Activated B cell treated with CpG ODN at 0.5 μM for 24 hours (primary cell): ENCODE results near the gene TBL2. TPM values are rescaled to one million over a fixed set of nuclear protein-coding genes. Genes with fewer than 3 reads are reported as not detected.
"Not testable (repeated sequence)": the region's sequence is repeated elsewhere in the genome, so short reads cannot be mapped to it uniquely, and the experiment has no call there.

ENCODE experiments used
- ATAC-seq: fragments of 200-7000 bp; cut with Tn5 transposase; one replicate; pipeline ENCODE4 v1.10.0; 2021; ENCODE audit warnings: low read depth, mild to moderate bottlenecking, moderate library complexity
- CTCF ChIA-PET: fragments of 350-600 bp; sonication (Branson Sonifier 250); formaldehyde crosslinking; loops from one replicate; lab custom pipeline; 2021; ENCODE audit warnings: antibody characterized with exemption; lab: Charles Lee
- POLR2A ChIA-PET: fragments of 350-600 bp; sonication (Branson Sonifier 250); formaldehyde crosslinking; loops from one replicate; lab custom pipeline; 2021; ENCODE audit warnings: antibody characterized with exemption; lab: Charles Lee
- DNase-seq: peaks from one replicate; pipeline ENCODE4 v3.0.0; 2022
- H3K27ac Mint-ChIP-seq: one replicate; pipeline ENCODE4 v1.8.0; 2020; ENCODE audit warnings: mixed read lengths
- H3K27me3 Mint-ChIP-seq: one replicate; pipeline ENCODE4 v1.8.0; 2021; ENCODE audit warnings: mixed read lengths
- H3K36me3 Mint-ChIP-seq: one replicate; pipeline ENCODE4 v1.8.0; 2021; ENCODE audit warnings: low read depth, mixed read lengths
- H3K4me1 Mint-ChIP-seq: one replicate; pipeline ENCODE4 v1.8.0; 2021; ENCODE audit warnings: mixed read lengths
- H3K4me3 Mint-ChIP-seq: one replicate; pipeline ENCODE4 v1.8.0; 2020; ENCODE audit warnings: mild to moderate bottlenecking, mixed read lengths
- H3K9me3 Mint-ChIP-seq: one replicate; pipeline ENCODE4 v1.8.0; 2020; ENCODE audit warnings: mixed read lengths
- intact Hi-C: fragments of 100-400 bp; cut with micrococcal nuclease; formaldehyde crosslinking; loops from one replicate; pipeline ENCODE4 v1.15.1; 2024
- total RNA-seq: library from RNA; stranded (reverse); gene quantifications from 2 replicates; pipeline ENCODE4 v1.2.3, GENCODE V29; 2022
- TF ChIP-seq, protein P1 (sequence below): fragments of 200-600 bp; IDR thresholded peaks from one replicate; pipeline ENCODE4 v1.8.0; 2022; ENCODE audit warnings: antibody characterized with exemption, mild to moderate bottlenecking

Gene TBL2
- total RNA-seq, 1 donor from 2014 or later = 33.5 TPM

DNA sequence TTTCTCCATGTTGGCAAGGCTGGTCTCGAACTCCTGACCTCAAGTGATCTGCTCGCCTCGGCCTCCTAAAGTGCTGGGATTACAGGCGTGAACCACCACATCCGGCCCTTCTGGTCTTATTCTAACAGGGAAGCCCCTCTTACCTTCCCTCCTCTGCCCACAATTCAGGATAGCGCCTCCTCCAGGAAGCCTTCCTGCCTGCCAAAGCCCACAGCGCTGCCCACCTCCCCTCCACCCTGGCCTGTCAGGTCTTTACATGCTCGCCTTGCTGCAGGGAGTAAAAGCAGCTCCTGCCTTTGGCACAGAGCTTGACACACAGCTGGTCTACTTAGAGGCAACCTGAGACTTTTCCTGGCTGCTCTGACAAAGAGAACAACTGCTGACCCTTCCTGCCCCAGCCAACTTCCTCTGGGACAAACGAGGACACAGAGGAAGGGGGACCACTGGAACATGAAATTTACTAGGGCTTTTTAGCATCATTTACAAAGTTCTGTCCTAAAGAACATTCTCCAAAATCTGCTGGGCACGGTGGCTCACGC lies 32.7 kb upstream of the TBL2 start:
- intact Hi-C loops = no loop called here
- TF ChIP-seq, protein P1, sequence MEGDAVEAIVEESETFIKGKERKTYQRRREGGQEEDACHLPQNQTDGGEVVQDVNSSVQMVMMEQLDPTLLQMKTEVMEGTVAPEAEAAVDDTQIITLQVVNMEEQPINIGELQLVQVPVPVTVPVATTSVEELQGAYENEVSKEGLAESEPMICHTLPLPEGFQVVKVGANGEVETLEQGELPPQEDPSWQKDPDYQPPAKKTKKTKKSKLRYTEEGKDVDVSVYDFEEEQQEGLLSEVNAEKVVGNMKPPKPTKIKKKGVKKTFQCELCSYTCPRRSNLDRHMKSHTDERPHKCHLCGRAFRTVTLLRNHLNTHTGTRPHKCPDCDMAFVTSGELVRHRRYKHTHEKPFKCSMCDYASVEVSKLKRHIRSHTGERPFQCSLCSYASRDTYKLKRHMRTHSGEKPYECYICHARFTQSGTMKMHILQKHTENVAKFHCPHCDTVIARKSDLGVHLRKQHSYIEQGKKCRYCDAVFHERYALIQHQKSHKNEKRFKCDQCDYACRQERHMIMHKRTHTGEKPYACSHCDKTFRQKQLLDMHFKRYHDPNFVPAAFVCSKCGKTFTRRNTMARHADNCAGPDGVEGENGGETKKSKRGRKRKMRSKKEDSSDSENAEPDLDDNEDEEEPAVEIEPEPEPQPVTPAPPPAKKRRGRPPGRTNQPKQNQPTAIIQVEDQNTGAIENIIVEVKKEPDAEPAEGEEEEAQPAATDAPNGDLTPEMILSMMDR = no peak
- ChIA-PET CTCF (no interaction called here), POLR2A (no interaction called here)
- H3K4me3 Mint-ChIP-seq = no peak overlapping the region
- H3K9me3 Mint-ChIP-seq = no peaks in the 10 kb centered on the region
- H3K27ac Mint-ChIP-seq = no peak overlapping the region
- H3K36me3 Mint-ChIP-seq = no peaks in the 10 kb centered on the region
- DNase-seq (no peak), ATAC-seq (no peak)
- peaks cover 1% of the 10 kb centered on the region for H3K4me1 Mint-ChIP-seq
- H3K27me3 Mint-ChIP-seq = peaks cover 48% of the 10 kb centered on the region

DNA sequence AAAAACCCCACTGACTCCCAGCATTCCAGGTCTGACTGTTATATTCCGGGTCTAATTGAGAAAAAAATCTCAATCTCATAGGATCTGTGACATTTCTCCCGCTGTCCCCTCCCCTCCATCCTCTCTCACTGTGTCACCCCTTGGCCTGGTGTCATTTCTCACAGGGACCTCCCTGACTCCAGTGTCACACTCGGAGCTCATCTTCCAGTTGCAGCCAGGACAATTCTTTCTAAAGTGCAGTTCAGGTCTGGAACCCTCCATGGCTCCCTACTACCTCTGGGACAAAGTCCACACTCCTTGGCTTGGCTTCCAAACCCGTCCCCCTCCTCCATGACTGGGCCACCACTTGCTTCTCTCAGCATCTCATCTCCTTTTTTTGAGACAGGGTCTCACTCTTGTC lies 31.7 kb upstream of the TBL2 start:
- ChIA-PET POLR2A (no interaction called here), CTCF (interaction anchor here (7.1 kb wide), 1 partner anchor 115 kb away, joined by 63 read pairs; no protein-coding TSS in a partner anchor)
- H3K27ac Mint-ChIP-seq = no peak overlapping the region
- intact Hi-C loops = no loop called here
- H3K36me3 Mint-ChIP-seq = no peaks in the 10 kb centered on the region
- H3K27me3 Mint-ChIP-seq = peaks cover 46% of the 10 kb centered on the region
- no peak overlapping the region for H3K4me3 Mint-ChIP-seq
- H3K4me1 Mint-ChIP-seq = peaks cover 1% of the 10 kb centered on the region
- TF ChIP-seq, protein P1 = no peak
- H3K9me3 Mint-ChIP-seq = no peaks in the 10 kb centered on the region
- no peak for DNase-seq
- ATAC-seq = no peak

DNA sequence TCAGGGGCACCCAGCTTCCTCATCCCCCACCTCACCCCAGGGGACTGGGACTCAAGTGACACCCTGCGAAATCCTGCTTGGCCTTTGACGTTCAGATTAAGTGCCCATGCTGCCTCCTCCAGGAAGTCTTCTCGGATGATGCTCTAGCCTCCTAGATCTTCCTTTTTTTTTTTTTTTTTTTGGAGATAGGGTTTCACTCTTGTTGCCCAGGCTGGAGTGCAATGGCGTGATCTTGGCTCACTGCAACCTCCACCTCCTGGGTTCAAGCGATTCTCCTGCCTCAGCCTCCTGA lies 29.3 kb upstream of the TBL2 start:
- DNase-seq, POLR2A ChIA-PET, H3K4me3 Mint-ChIP-seq, H3K27ac Mint-ChIP-seq, H3K9me3 Mint-ChIP-seq, ATAC-seq, H3K36me3 Mint-ChIP-seq, H3K4me1 Mint-ChIP-seq: not testable (repeated sequence)
- H3K27me3 Mint-ChIP-seq = peaks cover 38% of the 10 kb centered on the region
- intact Hi-C loops = loop anchor here (1.0 kb wide), 4 partner anchors 60 to 248 kb away; partner anchors contain the start of gene VPS37D
- CTCF ChIA-PET = interaction anchor here (0.7 to 7.1 kb wide), 12 partner anchors 9 to 419 kb away, joined by 3 to 63 read pairs (median 6); no protein-coding TSS in a partner anchor

DNA sequence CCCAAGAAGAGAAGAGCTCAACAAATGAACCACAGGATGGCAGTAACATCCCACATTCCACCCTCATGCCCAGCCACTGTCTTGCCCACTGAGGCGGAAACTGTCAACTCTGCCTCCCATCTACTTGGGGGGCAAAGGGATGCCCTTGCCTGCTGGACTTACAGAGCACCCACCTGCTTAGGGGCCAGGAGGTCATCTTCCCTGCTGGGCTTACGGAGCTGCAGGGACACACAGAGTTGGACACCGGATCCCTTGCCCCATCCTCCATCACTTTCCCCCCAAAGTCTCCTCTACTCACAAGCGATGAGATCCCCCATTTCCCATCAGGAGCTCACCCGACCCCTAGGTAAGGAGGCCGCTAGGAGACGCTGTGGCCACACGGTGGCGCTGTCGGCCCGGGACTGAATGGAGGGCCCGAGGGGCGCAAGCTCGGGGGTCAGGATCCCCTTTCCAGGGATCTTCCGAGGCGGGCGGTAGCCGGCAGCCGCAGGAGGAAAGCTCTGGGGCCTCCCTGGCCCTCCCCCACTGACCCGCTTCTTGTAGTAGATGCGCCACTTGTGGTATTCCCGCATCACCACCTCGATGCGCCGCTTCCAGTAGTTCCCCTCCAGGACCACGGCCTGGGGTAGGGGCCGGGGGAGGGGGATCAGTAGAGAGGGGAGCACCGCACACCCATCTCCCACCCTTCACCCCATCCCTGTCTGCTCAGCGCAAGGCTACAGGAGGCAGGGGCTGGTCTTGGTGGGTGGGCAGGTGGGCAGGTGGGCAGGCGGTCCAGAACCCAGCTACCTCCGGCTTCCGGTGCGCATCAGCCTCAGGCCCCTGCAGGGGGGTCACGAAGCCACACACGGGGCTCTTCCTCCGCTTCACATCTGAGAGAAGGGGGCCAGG lies 28.7 kb upstream of the TBL2 start:
- ATAC-seq = peak; percentile 67
- H3K9me3 Mint-ChIP-seq = no peaks in the 10 kb centered on the region
- CTCF ChIA-PET = interaction anchor here (0.6 to 7.1 kb wide), 16 partner anchors 9 to 420 kb away, joined by 3 to 63 read pairs (median 4); partner anchors contain the start of gene ABHD11
- intact Hi-C loops = loop anchor here (1.0 kb wide), 4 partner anchors 60 to 248 kb away; partner anchors contain the start of gene VPS37D
- TF ChIP-seq, protein P1 = no peak
- no peaks in the 10 kb centered on the region for H3K36me3 Mint-ChIP-seq
- H3K27ac Mint-ChIP-seq = no peak overlapping the region
- peak; percentile 66 for DNase-seq
- peaks cover 39% of the 10 kb centered on the region for H3K27me3 Mint-ChIP-seq
- H3K4me1 Mint-ChIP-seq = peaks cover 1% of the 10 kb centered on the region
- POLR2A ChIA-PET = interaction anchor here (0.7 kb wide), 1 partner anchor 49 kb away, joined by 9 read pairs; no protein-coding TSS in a partner anchor
- H3K4me3 Mint-ChIP-seq = no peak overlapping the region

DNA sequence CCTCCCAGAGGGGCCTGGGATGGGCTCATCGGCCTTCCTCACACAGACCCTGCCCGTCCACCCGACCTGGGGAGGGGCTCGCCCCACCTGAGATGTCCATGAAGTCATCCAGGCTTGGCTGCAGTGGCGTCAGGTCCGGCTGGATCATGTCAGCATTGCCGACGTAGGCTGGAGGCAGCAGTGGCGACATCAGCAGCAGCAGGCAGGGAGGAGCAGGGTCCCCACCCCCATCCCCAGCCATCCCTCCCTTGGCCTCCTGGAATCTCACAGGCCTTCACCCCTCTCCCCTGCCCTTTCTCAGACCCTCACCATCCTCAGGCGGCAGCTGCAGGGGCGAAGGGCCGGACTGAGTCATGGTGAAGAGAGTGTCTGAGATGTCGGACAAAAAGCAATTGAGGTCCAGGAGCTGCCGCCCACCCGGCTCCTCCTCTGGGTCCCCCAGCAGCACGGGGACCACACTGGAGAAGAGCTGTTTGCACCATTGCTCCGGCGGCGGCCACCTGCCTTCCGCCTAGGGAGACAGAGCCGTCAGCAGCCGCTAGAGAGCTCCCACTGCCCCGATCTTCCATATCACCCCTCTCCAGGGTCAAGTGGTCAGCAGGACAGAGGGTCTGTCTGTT lies 27.3 kb upstream of the TBL2 start:
- ChIA-PET CTCF (interaction anchor here (7.1 kb wide), 1 partner anchor 120 kb away, joined by 63 read pairs; no protein-coding TSS in a partner anchor), POLR2A (no interaction called here)
- H3K36me3 Mint-ChIP-seq = no peaks in the 10 kb centered on the region
- no peaks in the 10 kb centered on the region for H3K9me3 Mint-ChIP-seq
- H3K27me3 Mint-ChIP-seq = peaks cover 37% of the 10 kb centered on the region
- no peak for DNase-seq
- TF ChIP-seq, protein P1 = no peak
- no peak for ATAC-seq
- no peak overlapping the region for H3K4me3 Mint-ChIP-seq
- intact Hi-C loops = no loop called here
- H3K27ac Mint-ChIP-seq = no peak overlapping the region
- H3K4me1 Mint-ChIP-seq = peaks cover 1% of the 10 kb centered on the region
